ENCODE data around the gene SAA4. TPM values are rescaled to one million over a fixed set of nuclear protein-coding genes. Genes with fewer than 3 reads are reported as not detected.

SAA4 gene
- total RNA-seq, 1 experiment from 2014 or later = not detected

DNA sequence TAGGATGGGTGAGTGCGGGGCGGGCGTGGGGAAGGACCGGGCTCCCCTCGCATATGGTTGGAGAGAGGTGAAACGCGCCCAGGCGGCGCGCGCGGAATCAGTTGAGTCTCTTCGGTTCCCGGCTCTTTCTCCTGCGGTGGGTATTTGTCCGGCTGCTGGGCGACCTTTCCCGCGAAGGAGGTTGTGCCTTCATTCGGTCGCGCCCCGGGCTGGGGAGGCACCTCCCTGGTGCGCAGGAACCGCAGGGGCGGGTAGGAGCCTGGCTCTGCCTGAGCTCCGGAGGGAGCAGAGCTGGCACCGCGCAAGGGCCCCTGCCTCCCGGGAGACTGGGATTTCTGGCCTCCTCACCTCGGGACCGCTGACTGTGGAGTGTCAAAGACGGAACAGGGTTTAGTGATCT lies 27.5 kb downstream of the SAA4 start:
- intact Hi-C loops (cut with micrococcal nuclease; ENCODE audit: unreplicated experiment) = no loop called here
- no peak for DNase-seq
- H4K20me1 ChIP-seq (ENCODE audit: insufficient read depth) = no peaks in the 10 kb centered on the region
- BruUV-seq (replicated peaks) = no TSS peak
- no peaks in the 10 kb centered on the region for H3K36me3 ChIP-seq (ENCODE audit: low read depth)
- no peaks in the 10 kb centered on the region for H3K4me1 ChIP-seq (replicated peaks; ENCODE audit: insufficient read depth)
- CTCF ChIA-PET = no interaction called here
- no peak overlapping the region for H3K27ac ChIP-seq
- no peak overlapping the region for H3K4me3 ChIP-seq
- no peaks in the 10 kb centered on the region for H3K27me3 ChIP-seq (ENCODE audit: insufficient read depth, low read depth)
- TF ChIP-seq EZH2 (IDR thresholded peaks at IDR 0.05; ENCODE audit: low read depth) (no peak), CTCF (conservative IDR thresholded peaks at IDR 0.05) (no peak)
- no peaks in the 10 kb centered on the region for H3F3A ChIP-seq (ENCODE audit: insufficient read depth, low read depth)
- H2AFZ ChIP-seq = no peak overlapping the region
- POLR2A ChIA-PET (ENCODE audit: unreplicated experiment) = interaction anchor here (0.5 kb wide), 1 partner anchor 1012 kb away, joined by 8 read pairs; no protein-coding TSS in a partner anchor
- H3K79me2 ChIP-seq (ENCODE audit: low read depth) = no peaks in the 10 kb centered on the region
- H3K9me2 ChIP-seq (ENCODE audit: insufficient read depth) = no peaks in the 10 kb centered on the region
- H3K4me2 ChIP-seq = no peak overlapping the region
- no peaks in the 10 kb centered on the region for H3K9me3 ChIP-seq (ENCODE audit: insufficient read depth, low read depth)

DNA sequence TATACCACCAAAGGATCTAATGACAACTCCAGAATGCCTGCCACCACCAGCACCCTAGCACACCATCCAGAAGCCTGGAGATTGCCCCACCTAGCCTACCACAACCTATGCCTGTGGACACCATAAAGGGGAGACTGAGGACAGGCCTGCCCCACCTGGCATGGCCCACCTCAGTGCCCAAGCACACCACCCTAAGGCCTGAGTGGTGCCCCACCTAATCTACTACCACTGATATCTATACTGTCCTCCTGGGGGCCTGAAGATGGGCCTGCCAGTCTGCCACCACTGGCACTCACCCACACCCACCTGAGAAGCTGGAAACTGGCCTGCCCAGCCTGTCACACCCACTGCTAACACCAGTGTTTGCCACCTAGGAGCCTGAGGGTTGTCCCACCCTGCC lies 31.8 kb downstream of the SAA4 start:
- Histone ChIP-seq H3F3A (ENCODE audit: insufficient read depth, low read depth) (no peaks in the 10 kb centered on the region), H3K27ac (no peak overlapping the region), H3K4me2 (no peak overlapping the region), H3K27me3 (ENCODE audit: insufficient read depth, low read depth) (no peaks in the 10 kb centered on the region), H4K20me1 (ENCODE audit: insufficient read depth) (no peaks in the 10 kb centered on the region), H3K4me1 (replicated peaks; ENCODE audit: insufficient read depth) (no peaks in the 10 kb centered on the region), H3K79me2 (ENCODE audit: low read depth) (no peaks in the 10 kb centered on the region), H3K36me3 (ENCODE audit: low read depth) (no peaks in the 10 kb centered on the region), H2AFZ (no peak overlapping the region), H3K4me3 (no peak overlapping the region), H3K9me2 (ENCODE audit: insufficient read depth) (no peaks in the 10 kb centered on the region), H3K9me3 (ENCODE audit: insufficient read depth, low read depth) (no peaks in the 10 kb centered on the region)
- intact Hi-C loops (cut with micrococcal nuclease; ENCODE audit: unreplicated experiment) = no loop called here
- no TSS peak for BruUV-seq (replicated peaks)
- ChIA-PET CTCF (no interaction called here), POLR2A (ENCODE audit: unreplicated experiment) (no interaction called here)
- DNase-seq = no peak
- TF ChIP-seq EZH2 (IDR thresholded peaks at IDR 0.05; ENCODE audit: low read depth) (no peak), CTCF (conservative IDR thresholded peaks at IDR 0.05) (no peak)

DNA sequence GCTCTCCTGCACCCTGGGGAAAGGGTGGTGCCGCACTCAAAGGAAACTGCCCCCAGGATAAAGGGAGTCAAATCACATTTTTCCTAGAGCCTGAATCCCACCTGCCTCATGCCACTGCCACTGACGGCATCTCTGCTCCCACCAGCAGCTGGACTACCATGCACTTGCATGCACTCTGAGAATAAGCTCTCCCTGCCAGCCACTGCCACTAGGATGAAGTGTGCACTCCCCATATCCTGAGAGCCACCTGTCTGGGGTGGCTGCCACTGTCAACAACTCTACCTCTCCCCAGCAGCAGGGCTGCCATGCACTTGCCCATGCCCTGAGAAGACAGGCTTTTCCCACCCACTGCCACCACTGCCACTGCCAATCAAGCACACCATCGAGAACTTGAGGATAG lies 32.4 kb downstream of the SAA4 start:
- Histone ChIP-seq H3K27ac (no peak overlapping the region), H2AFZ (no peak overlapping the region), H3K4me1 (replicated peaks; ENCODE audit: insufficient read depth) (no peaks in the 10 kb centered on the region), H3K4me2 (no peak overlapping the region), H3K36me3 (ENCODE audit: low read depth) (no peaks in the 10 kb centered on the region), H3K4me3 (no peak overlapping the region), H3K27me3 (ENCODE audit: insufficient read depth, low read depth) (no peaks in the 10 kb centered on the region), H3F3A (ENCODE audit: insufficient read depth, low read depth) (no peaks in the 10 kb centered on the region), H3K9me2 (ENCODE audit: insufficient read depth) (no peaks in the 10 kb centered on the region), H4K20me1 (ENCODE audit: insufficient read depth) (no peaks in the 10 kb centered on the region), H3K9me3 (ENCODE audit: insufficient read depth, low read depth) (no peaks in the 10 kb centered on the region), H3K79me2 (ENCODE audit: low read depth) (no peaks in the 10 kb centered on the region)
- no TSS peak for BruUV-seq (replicated peaks)
- no peak for DNase-seq
- intact Hi-C loops (cut with micrococcal nuclease; ENCODE audit: unreplicated experiment) = no loop called here
- TF ChIP-seq EZH2 (IDR thresholded peaks at IDR 0.05; ENCODE audit: low read depth) (no peak), CTCF (conservative IDR thresholded peaks at IDR 0.05) (no peak)
- ChIA-PET CTCF (interaction anchor here (0.5 to 0.6 kb wide), 5 partner anchors 26 to 518 kb away, joined by 4 to 15 read pairs (median 4); no protein-coding TSS in a partner anchor), POLR2A (ENCODE audit: unreplicated experiment) (interaction anchor here (0.6 kb wide), 1 partner anchor 207 kb away, joined by 3 read pairs; no protein-coding TSS in a partner anchor)
